Bone marrow (tissue), 2 donors: ENCODE data around the gene GRK2.
"Not testable (repeated sequence)": the region's sequence is repeated elsewhere in the genome, so short reads cannot be mapped to it uniquely, and the experiment has no call there.

Experiments
- DNase-seq, 2 donors: peaks; one replicate each; lab custom pipeline; 2025; lab: John Stamatoyannopoulos, UW

Gene GRK2

DNA sequence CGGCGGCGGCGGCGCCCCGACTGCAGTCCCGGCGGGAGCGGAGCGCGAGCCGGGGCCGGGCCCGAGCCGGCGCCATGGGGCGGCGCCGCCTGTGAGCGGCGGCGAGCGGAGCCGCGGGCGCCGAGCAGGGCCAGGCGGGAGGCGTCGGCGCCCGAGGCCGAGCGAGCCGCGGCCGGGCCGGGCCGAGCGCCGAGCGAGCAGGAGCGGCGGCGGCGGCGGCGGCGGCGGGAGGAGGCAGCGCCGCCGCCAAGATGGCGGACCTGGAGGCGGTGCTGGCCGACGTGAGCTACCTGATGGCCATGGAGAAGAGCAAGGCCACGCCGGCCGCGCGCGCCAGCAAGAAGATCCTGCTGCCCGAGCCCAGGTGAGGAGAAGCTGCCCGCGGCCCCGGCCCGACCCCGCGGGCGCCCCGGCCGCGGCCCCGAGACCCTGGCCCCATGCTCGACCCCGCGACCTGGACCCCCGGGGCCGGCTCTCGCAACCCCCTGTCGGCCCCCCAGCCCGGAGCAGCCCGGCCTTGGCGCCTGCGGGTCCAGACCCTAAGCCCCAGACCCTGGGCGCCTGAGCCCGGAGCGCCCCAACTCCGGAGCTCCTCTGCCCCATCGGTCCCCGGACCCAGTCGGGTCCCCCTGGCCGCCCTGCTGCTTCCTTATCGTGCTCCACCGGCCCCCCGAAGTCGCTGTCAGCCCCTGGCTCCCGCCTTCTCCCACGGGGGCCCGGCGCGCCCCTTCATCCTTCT, at the start of gene GRK2:
Gene GRK2, plus strand, starts transcription at position 25 of the 739 bp plus-strand sequence. Its CDS starts 227 bp downstream, at position 252.
- no peak for DNase-seq

DNA sequence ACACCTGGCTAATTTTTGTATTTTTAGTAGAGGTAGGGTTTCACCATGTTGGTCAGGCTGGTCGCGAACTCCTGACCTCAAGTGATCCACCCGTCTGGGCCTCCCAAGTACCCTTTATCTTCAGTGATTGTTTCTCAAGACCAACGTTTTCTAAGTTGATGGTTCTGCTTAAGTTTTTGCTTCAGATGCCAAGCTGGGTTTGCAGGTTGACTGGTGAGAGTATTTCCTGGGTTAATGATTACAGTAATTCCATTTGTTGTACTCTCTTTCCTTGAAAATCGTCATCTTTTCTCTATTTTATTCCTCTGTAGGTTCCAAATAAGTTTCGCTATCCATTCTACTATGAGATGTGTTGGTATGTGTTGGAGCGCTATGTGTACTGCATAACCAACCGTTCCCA, 38.5 kb upstream of the GRK2 start:
- DNase-seq = no peak

DNA sequence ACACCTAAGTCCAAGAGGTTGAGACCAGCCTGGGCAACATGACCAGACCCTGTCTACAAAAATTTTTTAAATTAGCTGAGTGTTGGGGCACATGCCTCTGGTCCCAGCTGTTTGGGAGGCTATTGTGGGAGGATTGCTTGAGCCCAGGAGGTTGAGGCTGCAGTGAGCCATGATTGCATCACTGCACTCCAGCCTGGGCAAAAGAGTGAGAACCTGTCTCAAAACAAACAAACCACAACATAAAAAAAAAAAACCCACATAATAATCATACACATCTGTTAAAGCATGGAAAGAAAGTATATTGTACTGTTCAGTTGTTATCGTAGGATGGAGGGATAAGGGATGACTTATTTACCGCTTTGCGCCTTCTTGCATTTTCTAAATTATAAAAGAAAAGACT, 35.9 kb upstream of the GRK2 start:
- no peak for DNase-seq

DNA sequence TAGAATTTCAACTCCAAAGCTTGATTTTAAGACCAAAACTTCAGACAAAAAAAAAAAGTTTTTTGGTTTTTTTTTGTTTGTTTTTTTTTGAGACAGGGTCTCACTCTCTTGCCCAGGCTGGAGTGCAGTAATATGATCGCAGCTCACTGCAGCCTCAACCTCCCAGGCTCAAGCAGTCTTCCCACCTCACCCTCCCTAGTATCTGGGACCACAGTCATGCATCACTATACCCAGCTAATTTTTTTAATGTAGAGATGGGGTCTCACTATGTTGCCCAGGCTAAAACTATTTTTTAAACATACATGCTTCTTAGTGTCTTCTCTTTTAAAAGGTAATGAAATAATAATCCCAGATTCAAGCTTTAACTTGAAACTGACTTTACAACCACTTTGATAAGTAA, 35.4 kb upstream of the GRK2 start:
- no peak for DNase-seq

DNA sequence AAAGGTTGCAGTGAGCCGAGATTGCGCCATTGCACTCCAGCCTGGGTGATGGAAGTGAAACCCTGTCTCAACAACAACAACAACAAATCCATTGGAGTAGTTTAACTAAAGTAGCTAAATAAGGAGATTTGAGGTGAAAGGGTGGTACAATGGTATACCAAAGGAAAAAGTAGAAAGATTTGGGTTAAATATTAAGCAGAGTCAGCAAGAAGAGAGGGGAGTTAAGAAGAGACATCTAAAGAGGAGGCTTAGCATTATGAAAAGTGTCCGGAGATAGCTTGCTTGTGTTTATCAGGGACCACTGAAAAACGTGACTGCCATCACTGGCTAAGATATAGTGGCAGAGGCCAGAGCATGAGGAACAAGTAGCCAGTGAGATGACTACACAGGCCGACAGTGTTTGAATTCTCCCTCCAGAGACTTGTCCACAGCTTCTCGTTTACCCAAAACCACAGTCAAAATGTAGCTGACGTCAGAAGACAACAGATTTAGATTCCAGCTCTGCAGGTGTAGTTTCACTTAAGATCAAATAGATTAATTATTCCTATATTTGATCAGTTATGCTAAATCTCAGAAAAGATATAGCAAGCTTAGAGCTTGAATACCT, 32.6 kb upstream of the GRK2 start:
- DNase-seq = no peak

DNA sequence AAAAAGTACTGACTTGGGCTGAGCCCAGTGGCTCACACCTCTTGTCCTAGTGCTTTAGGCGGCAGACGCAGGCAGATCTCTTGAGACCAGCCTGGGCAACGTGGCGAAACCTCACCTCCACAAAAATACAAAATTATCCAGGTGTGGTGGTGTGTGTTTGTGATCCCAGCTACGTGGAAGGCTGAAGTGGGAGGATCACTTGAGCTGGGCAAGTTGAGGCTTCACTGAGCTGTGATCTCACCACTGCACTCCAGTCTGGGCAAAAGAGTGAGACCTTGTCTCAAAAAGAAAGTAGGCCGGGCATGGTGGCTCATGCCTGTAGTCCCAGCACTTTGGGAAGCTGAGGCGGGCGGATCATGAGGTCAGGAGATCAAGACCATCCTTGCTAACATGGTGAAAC, 31.7 kb upstream of the GRK2 start:
- not testable (repeated sequence) for DNase-seq

DNA sequence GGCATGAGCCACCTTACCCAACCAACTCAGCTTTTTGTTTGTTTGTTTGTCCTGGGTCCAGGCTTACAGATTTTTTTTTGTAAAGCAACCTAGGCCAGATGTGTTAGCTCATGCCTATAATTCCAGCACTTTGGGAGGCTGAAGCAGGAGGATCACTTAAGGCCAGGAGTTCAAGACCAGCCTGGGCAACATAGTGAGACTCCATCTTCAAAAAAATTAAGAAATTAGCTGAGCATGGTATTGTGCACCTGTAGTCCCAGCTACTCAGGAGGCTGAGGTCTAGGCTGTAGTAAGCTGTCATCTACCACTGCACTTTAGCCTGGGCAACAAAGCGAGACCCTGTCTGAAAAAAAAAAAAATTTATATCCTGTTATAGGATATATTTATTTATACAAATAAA, 28.7 kb upstream of the GRK2 start:
- DNase-seq = no peak

DNA sequence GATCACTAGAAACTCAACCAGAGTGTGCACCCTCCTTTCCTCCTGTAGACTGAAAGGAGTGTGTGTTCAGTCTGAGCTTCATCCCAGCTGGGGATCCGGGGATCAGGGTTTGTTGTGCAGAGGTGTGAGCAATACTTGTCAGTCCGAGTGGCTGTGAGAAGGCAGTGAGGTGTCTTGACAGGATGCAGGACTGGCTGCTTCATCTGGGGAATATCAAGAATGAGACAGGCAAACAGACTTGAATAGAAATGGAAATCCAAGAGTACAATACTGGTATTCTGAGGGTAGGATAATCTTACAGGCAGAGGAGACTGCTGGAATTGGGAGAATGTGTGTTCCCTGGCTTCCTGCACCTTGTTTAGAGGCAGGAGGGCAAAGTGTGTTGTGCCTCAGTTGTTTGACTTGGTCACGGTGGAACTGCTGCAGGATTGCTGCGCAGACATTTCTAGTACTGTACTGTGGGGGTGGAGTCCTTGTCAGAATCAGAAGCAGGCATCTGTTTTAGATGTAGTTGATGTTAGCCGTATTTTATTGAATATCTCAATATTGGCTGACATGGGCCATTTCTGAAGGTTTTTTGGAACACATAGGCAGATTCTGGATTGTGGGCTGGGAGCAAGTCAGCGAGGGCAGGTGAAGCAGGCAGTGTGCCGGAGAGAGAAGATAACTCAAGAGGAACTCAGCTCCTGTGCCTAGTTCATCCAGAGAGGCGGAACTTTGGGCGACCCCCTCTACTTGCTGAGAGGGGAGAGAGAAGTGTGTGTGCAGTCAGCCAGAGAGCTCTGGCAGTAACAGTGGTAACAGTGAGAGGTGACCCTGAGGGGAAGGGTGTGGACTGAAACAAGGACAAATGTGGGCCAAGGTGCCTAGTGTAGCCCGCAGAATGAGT, 27.1 kb upstream of the GRK2 start:
- no peak for DNase-seq

DNA sequence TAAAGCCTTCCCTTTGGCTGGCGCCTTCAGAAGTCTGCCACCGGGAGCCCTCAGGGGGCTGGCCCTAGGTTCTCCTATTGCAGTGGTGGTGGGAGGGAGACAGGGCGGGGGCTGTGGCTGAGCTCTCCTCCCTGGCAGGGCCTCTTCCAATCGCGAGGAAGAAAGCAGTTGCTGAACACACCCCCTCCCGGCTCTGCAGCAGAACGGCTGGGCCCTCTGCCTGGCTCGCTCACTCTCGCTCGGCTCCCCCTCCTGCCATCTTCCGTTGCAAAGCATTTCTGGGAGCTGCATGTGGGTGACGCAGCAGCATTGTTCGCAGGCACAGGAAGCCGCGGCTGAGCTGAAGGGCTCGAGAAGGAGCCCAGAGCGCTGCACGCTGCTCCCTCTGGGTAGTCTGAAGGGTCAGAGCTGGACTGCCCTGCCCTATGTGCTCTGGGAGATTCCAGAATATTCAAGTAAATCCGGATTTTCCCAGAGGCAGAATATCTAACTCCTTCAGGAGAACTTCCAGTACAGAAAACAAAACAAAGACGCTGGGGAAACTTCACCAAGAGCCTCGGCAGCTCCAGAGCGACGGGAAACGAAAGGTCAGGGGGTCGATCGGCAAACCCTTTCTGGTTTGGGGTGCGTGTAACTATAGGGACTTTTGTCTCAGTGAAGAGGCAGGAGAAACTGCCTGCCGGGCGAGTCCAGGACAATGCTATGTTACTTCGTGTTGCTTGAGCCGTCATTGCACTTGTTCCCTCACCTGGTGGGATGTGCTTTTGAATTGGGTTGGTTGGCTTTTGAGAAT, 26.3 kb upstream of the GRK2 start:
- peak; percentile 68 to 99 for DNase-seq

DNA sequence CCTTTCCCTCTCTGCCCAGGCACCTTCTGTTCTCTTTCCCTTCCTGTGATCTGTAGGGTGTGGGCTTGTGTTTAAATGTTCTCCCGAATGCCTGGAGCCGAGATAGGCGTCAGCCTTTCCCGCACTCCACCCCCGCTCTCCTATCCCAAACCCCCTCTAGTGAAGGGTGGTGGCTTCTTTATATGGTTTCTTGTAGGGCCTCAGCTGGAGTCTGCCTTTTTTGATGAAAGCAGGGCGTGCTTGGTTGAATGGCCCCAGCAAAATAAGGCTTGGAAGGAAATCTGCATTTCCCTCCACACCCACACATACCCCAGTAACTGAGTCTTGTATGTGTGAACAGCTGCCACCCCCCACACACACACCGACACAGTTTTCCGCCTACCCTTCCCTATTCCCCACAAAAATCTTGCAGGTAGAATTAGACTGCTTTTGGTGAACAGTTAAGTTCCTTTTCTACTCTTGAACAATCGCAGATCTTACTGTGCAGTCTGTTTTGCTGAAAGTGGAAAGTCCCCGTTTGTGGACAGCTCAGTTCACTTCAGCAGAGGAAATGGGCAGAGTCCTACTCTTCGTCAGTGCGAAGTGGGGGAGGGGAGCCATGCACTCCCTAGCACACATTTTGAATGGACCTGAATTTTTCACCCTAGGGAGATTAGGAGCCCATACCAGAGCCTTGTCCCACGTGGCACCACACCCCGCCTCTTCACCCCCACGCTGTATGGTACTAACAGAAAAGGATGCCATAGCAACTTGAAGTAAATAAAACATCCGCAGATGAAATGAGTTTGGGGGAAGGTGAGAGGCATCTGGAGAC, 25.5 kb upstream of the GRK2 start:
- peak; percentile 47 to 81 for DNase-seq

DNA sequence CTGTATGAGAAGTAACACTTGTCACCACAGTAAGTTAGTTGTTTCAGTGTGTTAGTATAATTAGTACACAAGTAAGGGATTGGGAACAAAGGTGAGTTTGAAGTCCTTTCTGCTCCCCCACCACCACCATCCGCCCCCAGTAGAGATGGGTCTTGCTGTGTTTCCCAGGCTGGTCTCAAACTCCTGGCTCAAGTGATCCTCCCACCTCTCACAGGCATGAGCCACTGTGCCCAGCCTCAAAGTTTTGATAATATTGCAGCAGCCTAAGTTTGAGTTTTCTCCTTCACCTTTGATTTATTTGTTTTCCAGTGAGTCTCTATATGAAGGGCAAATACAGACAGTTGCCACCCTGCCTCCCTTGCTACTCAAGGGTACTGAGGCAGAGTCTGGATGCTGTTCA, 23.7 kb upstream of the GRK2 start:
- DNase-seq = no peak

DNA sequence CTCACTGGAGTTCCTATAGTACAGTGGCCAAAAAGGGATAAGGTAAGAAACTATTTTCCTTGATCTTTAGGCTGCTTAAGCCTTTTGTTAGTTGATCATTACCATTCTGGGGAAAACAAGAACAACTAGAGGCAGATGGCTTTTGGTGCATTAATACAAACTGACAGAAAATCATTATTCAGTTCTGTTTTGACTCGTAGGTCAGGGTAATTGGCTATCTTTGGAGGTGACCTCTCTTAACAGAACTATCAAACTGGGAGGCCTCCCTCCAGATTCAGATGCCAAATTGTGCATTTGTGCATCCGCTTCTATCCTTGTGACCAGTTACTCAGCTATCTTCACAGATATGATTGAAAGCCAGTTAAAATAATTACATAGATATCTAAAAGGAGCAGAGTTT, 23.2 kb upstream of the GRK2 start:
- DNase-seq = no peak

DNA sequence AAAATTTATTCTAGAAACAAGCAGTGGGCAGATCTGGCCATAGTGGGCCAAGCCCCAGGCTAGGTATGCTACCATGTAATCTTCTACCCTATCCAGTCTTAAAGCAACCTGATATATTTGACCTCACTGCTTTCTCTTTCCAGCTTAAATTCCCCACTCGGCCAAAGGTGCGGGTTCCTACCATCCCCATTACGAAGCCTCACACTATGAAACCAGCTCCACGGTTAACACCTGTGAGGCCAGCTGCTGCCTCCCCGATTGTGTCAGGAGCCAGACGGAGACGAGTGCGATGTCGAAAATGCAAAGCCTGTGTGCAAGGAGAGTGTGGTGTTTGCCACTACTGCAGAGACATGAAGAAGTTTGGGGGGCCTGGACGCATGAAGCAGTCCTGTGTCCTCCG, 21.2 kb upstream of the GRK2 start:
- DNase-seq = no peak

DNA sequence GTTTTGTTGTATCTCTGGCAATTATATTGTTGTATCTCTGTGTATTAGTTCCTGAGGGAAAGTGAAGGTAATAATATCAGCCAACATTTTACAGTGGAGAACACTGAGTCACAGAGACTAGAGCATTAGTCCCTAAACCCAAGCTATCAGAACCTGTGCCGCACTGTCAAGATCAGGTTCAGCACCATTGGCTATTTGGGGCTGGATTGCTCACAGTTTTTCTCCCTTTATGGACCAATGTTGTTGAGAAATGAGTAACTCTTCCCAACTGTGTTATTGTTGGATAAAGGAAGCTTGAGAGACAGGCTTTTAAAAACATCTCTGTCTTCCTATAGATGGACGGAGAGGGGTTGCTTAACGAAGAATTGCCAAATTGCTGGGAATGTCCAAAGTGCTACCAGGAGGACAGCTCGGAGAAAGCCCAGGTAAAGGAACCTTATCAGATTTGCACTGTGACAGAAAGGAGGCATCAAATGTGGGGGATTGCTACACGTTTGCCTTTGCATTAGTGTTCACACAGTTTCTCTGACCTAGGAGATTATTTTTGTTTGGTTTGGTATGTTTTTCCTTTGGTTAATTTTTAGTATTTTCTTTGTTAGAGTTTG, 18.2 kb upstream of the GRK2 start:
- no peak for DNase-seq

DNA sequence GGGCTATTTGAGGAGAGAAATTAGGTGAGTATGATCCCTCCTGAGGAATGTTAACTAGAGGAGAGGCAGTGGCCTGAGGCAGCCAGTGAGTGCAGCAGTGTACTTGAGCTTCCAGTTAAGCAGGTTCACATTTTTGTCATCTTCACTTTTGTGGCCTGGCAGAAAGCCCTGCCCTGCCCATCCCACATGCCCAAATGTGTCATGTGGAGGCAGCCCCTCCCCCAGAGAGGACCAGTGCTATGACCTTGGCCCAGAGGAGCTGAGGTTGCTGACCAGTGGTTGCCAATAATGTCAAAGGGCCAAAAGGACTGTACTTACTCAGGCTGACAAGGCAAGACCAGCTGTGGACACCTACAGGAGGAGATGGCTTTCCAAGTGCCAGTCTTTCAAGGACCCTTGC, 17.6 kb upstream of the GRK2 start:
- no peak for DNase-seq

DNA sequence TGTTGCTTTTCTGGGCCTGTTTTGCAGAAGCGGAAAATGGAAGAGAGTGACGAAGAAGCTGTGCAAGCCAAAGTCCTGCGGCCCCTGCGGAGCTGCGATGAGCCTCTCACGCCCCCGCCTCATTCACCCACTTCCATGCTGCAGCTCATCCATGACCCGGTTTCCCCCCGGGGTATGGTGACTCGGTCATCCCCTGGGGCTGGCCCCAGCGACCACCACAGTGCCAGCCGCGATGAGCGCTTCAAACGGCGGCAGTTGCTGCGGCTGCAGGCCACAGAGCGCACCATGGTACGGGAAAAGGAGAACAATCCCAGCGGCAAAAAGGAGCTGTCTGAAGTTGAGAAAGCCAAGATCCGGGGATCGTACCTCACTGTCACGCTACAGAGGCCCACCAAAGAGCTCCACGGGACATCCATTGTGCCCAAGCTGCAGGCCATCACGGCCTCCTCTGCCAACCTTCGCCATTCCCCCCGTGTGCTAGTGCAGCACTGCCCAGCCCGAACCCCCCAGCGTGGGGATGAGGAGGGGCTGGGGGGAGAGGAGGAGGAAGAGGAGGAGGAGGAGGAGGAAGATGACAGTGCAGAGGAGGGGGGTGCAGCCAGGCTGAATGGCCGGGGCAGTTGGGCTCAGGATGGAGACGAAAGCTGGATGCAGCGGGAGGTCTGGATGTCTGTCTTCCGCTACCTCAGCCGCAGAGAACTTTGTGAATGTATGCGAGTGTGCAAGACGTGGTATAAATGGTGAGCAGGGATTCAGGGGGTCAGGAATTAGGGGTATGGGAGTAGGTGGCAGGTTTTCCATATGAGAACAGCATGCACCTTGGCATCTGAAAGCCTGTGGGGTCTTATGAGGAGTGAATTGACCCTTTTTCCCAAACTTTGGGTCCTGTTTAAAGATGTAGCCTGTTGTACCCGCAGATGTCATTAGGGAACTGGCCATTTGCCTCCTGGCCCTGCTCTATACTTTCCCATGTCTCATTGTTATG, 15.9 kb upstream of the GRK2 start:
- no peak for DNase-seq

DNA sequence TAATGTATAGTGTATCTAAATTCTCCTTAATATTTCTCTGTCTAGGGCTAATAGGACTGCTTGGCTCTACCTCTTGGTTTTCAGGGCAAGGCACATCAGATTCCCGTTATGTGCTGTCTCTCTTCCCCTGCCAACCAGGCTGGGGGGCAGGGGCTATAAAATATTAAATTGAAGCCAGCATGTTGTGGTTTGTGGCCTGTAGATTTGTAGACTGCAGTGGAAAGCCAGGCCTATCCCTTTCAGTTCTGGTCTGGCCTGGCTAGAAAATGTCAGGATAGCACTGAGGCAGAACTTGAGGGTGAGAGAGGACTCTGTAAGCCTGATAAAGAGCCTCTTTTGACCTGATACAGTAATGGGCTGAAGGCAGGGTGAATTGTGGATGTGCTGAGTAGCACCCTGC, 14.4 kb upstream of the GRK2 start:
- no peak for DNase-seq

DNA sequence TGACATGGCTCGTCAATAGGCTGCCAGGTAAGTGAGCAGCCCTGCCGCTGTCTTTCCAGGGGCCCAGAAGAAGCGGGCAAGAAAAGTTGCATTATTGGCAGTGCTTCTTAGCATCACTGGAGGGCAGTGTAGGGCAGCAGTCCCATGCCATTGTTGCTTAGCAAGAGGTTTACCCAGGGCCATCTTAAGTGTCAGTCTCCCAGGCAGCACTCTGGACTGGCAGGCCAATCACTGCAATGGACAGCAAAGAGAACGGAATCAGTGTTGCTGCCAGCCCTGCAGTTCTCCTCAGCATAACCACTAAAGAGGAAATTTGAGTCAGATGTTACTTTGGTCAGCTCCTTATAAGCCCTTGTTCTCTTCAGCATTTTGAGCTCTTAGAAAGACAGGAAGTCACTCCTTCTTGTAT, 13.4 kb upstream of the GRK2 start:
- DNase-seq = peak in 1 of 2 donors; percentile 12

DNA sequence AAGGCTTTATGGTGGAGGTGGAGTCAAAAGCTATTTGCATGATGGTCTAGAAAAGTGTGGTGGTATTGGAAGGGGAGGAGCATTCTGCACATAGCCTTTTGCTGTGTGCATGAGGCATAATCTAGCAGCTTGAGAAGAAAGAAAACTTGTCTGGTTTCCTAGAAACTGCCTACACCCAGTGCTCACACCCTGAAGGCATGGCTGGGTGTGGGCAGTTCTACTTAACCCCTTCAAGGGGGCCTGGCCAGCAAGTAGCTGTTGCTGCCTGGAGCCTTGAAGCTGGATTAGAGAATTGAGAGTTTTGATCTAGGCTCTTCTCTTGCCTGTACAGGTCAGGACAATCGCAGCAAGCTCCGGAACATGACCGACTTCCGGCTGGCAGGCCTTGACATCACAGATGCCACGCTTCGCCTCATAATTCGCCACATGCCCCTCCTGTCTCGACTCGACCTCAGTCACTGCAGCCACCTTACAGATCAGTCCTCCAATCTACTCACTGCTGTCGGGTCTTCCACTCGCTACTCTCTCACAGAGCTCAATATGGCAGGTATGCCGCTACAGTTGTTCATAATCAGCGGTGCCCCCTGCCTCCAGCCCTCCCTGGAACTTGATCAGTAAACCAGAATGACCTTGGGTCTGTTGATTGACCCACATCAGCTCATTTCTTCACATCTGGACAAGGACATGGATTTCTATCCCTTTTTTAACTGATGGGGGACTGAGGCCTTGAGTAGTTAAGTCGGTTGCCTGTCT, 12.2 kb upstream of the GRK2 start:
- no peak for DNase-seq
